ENCODE data around the gene TCTN3. TPM values are rescaled to one million over a fixed set of nuclear protein-coding genes. Genes with fewer than 3 reads are reported as not detected.
"Not testable (repeated sequence)": the region's sequence is repeated elsewhere in the genome, so short reads cannot be mapped to it uniquely, and the experiment has no call there.

TCTN3 gene
- polyA plus RNA-seq, 2 donors, result 6.4 to 10.5 TPM

DNA sequence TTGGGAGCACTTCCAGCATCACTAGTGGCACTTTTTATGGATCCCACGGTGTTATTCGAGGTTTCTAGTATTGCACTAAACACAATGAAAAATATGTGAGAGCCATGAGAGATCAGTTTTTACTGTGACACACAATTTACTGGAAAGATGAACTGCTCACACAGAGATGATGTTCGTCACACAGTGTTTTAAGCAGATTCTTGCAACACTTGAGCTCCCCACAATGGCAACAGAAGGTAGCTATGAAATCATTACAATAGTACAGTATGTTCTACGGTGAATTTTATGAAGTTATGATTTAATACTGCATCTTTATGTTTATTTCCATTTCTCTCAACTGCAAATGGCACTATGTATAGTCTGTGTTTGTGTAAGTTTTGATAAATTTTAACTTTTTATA, 34.8 kb upstream of the TCTN3 start:
- no peaks in the 10 kb centered on the region for H3K9me3 ChIP-seq (ENCODE audit: control insufficient read depth in 2 of 2, insufficient read depth in 1 of 2, low read depth in 1 of 2, low read length in 1 of 2)
- no peak overlapping the region for H3K4me3 ChIP-seq (ENCODE audit: low read depth in 1 of 2, low read length in 2 of 2)
- WGBS, 2 donors, result 59 to 60% methylated on average over 4 of the region's 4 CpGs
- H3K4me1 ChIP-seq (ENCODE audit: control insufficient read depth in 2 of 2, insufficient read depth in 2 of 2, low read length in 1 of 2), result no peaks in the 10 kb centered on the region
- no peak overlapping the region for H3K27ac ChIP-seq (ENCODE audit: low read depth in 2 of 2, low read length in 1 of 2)
- H3K36me3 ChIP-seq (ENCODE audit: control insufficient read depth in 2 of 2, insufficient read depth in 2 of 2, low read length in 1 of 2), result no peaks in the 10 kb centered on the region
- H3K27me3 ChIP-seq (ENCODE audit: control insufficient read depth in 1 of 2, insufficient read depth in 2 of 2, low read length in 2 of 2), result no peaks in the 10 kb centered on the region

- not testable (repeated sequence) for H3K36me3 ChIP-seq (ENCODE audit: control insufficient read depth in 2 of 2, insufficient read depth in 2 of 2, low read length in 1 of 2); H3K27me3 ChIP-seq (ENCODE audit: control insufficient read depth in 1 of 2, insufficient read depth in 2 of 2, low read length in 2 of 2); H3K4me3 ChIP-seq (ENCODE audit: low read depth in 1 of 2, low read length in 2 of 2); H3K9me3 ChIP-seq (ENCODE audit: control insufficient read depth in 2 of 2, insufficient read depth in 1 of 2, low read depth in 1 of 2, low read length in 1 of 2); H3K4me1 ChIP-seq (ENCODE audit: control insufficient read depth in 2 of 2, insufficient read depth in 2 of 2, low read length in 1 of 2); H3K27ac ChIP-seq (ENCODE audit: low read depth in 2 of 2, low read length in 1 of 2)
- 85 to 87% methylated on average over 4 of the region's 4 CpGs for WGBS, 2 donors
These were observed 28.8 kb upstream of the TCTN3 start for GRCh38 chr10:95722496-95722895.

DNA sequence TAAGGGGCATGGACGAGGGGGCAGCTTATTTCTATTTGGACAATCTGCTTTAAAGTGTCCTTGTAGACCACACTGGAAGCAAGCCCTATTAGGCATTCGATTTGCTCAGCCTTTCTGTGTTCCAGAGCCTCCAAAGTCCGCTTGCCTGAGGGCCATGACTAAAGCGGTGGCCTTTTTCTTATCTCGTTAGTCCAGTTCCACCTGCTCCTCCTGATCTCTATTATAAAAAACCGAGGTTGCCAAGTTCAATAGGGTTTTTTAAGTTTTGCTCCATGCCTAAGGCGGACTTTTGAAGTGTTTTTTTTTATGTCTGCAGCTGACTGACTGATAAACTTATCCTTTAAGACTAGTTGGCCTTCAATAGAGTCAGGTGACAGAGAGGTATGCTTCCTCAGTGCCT, 27.0 kb upstream of the TCTN3 start:
- not testable (repeated sequence) for H3K4me3 ChIP-seq (ENCODE audit: low read depth in 1 of 2, low read length in 2 of 2); H3K36me3 ChIP-seq (ENCODE audit: control insufficient read depth in 2 of 2, insufficient read depth in 2 of 2, low read length in 1 of 2); H3K4me1 ChIP-seq (ENCODE audit: control insufficient read depth in 2 of 2, insufficient read depth in 2 of 2, low read length in 1 of 2); H3K9me3 ChIP-seq (ENCODE audit: control insufficient read depth in 2 of 2, insufficient read depth in 1 of 2, low read depth in 1 of 2, low read length in 1 of 2); H3K27ac ChIP-seq (ENCODE audit: low read depth in 2 of 2, low read length in 1 of 2); H3K27me3 ChIP-seq (ENCODE audit: control insufficient read depth in 1 of 2, insufficient read depth in 2 of 2, low read length in 2 of 2)
- 55 to 60% methylated on average over 7 of the region's 7 CpGs for WGBS, 2 donors

- Histone ChIP-seq H3K9me3 (ENCODE audit: control insufficient read depth in 2 of 2, insufficient read depth in 1 of 2, low read depth in 1 of 2, low read length in 1 of 2) (no peaks in the 10 kb centered on the region), H3K27me3 (ENCODE audit: control insufficient read depth in 1 of 2, insufficient read depth in 2 of 2, low read length in 2 of 2) (no peaks in the 10 kb centered on the region), H3K27ac (ENCODE audit: low read depth in 2 of 2, low read length in 1 of 2) (no peak overlapping the region), H3K4me1 (ENCODE audit: control insufficient read depth in 2 of 2, insufficient read depth in 2 of 2, low read length in 1 of 2) (peaks cover 0 to 7% of the 10 kb centered on the region in 2 donors), H3K36me3 (ENCODE audit: control insufficient read depth in 2 of 2, insufficient read depth in 2 of 2, low read length in 1 of 2) (no peaks in the 10 kb centered on the region), H3K4me3 (ENCODE audit: low read depth in 1 of 2, low read length in 2 of 2) (no peak overlapping the region)
- 74 to 81% methylated on average over 2 of the region's 2 CpGs for WGBS, 2 donors
These were observed 23.1 kb upstream of the TCTN3 start for GRCh38 chr10:95716866-95717265.

DNA sequence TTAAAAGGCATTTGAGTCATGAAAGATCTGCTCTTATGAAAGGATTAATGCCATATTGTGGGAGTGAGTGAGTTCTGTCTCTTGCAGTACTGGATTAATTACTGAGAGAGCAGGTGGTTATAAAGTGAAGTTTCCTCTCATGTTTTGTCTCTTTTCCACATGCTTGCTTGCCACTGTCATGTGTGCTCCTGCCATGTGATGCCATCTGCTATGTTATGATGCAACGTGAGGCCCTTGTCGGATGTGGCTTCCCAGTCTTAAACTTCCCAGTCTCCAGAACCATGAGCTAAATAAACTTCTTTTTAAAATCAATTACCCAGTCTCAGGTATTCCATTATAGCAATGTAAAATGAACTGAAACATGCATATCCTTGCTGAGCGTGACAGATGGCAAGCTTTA, 22.7 kb upstream of the TCTN3 start:
- no peak overlapping the region for H3K27ac ChIP-seq (ENCODE audit: low read depth in 2 of 2, low read length in 1 of 2)
- 86 to 89% methylated on average over 3 of the region's 3 CpGs for WGBS, 2 donors
- no peaks in the 10 kb centered on the region for H3K27me3 ChIP-seq (ENCODE audit: control insufficient read depth in 1 of 2, insufficient read depth in 2 of 2, low read length in 2 of 2)
- H3K4me1 ChIP-seq (ENCODE audit: control insufficient read depth in 2 of 2, insufficient read depth in 2 of 2, low read length in 1 of 2), result peaks cover 0 to 5% of the 10 kb centered on the region in 2 donors
- H3K9me3 ChIP-seq (ENCODE audit: control insufficient read depth in 2 of 2, insufficient read depth in 1 of 2, low read depth in 1 of 2, low read length in 1 of 2), result no peaks in the 10 kb centered on the region
- no peak overlapping the region for H3K4me3 ChIP-seq (ENCODE audit: low read depth in 1 of 2, low read length in 2 of 2)
- no peaks in the 10 kb centered on the region for H3K36me3 ChIP-seq (ENCODE audit: control insufficient read depth in 2 of 2, insufficient read depth in 2 of 2, low read length in 1 of 2)

GRCh38 chr10:95711492-95711891, 17.8 kb upstream of the TCTN3 start:
- no peaks in the 10 kb centered on the region for H3K4me1 ChIP-seq (ENCODE audit: control insufficient read depth in 2 of 2, insufficient read depth in 2 of 2, low read length in 1 of 2)
- no peaks in the 10 kb centered on the region for H3K27me3 ChIP-seq (ENCODE audit: control insufficient read depth in 1 of 2, insufficient read depth in 2 of 2, low read length in 2 of 2)
- 92 to 93% methylated on average over 4 of the region's 4 CpGs for WGBS, 2 donors
- H3K36me3 ChIP-seq (ENCODE audit: control insufficient read depth in 2 of 2, insufficient read depth in 2 of 2, low read length in 1 of 2), result no peaks in the 10 kb centered on the region
- H3K9me3 ChIP-seq (ENCODE audit: control insufficient read depth in 2 of 2, insufficient read depth in 1 of 2, low read depth in 1 of 2, low read length in 1 of 2), result peaks cover 0 to 2% of the 10 kb centered on the region in 2 donors
- no peak overlapping the region for H3K27ac ChIP-seq (ENCODE audit: low read depth in 2 of 2, low read length in 1 of 2)
- H3K4me3 ChIP-seq (ENCODE audit: low read depth in 1 of 2, low read length in 2 of 2), result no peak overlapping the region

DNA sequence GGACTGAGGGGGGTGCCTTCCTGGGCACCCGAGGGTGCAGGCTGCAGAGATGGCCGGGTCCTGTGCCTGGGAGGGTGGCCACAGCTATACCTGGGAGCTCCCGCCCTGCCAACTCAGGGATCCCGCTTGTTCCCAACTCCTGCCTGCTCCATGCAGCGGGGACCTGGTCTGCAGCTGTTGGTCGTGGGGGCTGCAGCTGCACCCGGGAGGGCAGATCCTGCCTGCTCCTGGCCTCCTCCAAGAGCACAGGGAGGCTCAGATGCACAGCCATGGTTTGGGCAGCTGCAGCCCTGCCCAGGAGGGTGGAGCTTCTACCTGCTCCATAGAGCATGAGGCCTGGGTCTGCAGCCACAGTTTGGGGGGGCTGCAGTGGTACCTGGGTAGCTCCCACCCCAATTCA, 13.3 kb upstream of the TCTN3 start:
- no peak overlapping the region for H3K27ac ChIP-seq (ENCODE audit: low read depth in 2 of 2, low read length in 1 of 2)
- H3K27me3 ChIP-seq (ENCODE audit: control insufficient read depth in 1 of 2, insufficient read depth in 2 of 2, low read length in 2 of 2), result no peaks in the 10 kb centered on the region
- H3K9me3 ChIP-seq (ENCODE audit: control insufficient read depth in 2 of 2, insufficient read depth in 1 of 2, low read depth in 1 of 2, low read length in 1 of 2), result peaks cover 0 to 2% of the 10 kb centered on the region in 2 donors
- 86 to 88% methylated on average over 7 of the region's 7 CpGs for WGBS, 2 donors
- no peaks in the 10 kb centered on the region for H3K36me3 ChIP-seq (ENCODE audit: control insufficient read depth in 2 of 2, insufficient read depth in 2 of 2, low read length in 1 of 2)
- H3K4me3 ChIP-seq (ENCODE audit: low read depth in 1 of 2, low read length in 2 of 2), result no peak overlapping the region
- H3K4me1 ChIP-seq (ENCODE audit: control insufficient read depth in 2 of 2, insufficient read depth in 2 of 2, low read length in 1 of 2), result no peaks in the 10 kb centered on the region

DNA sequence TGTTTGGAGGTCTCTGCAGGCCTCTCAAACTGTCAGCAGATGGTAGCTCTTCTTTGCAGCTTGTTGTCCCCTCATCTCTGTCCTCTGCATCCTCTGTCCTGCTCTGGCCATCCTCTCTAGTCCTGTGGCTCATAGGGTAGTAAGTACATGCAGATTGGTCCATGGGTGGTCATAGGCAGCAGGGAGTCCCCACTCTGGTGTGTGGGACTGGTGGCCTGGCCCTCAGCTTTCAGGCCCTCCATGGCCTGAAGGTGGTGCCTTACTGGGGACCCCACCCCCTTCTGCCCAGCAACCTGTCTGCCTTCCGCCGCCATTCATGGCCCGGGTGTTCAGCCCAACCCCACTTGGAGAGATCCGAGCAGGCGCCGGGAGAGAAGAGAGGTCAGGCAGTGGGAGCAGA, 12.8 kb upstream of the TCTN3 start:
- Histone ChIP-seq H3K27me3 (ENCODE audit: control insufficient read depth in 1 of 2, insufficient read depth in 2 of 2, low read length in 2 of 2) (no peaks in the 10 kb centered on the region), H3K4me3 (ENCODE audit: low read depth in 1 of 2, low read length in 2 of 2) (no peak overlapping the region), H3K27ac (ENCODE audit: low read depth in 2 of 2, low read length in 1 of 2) (no peak overlapping the region), H3K4me1 (ENCODE audit: control insufficient read depth in 2 of 2, insufficient read depth in 2 of 2, low read length in 1 of 2) (no peaks in the 10 kb centered on the region), H3K9me3 (ENCODE audit: control insufficient read depth in 2 of 2, insufficient read depth in 1 of 2, low read depth in 1 of 2, low read length in 1 of 2) (peaks cover 0 to 2% of the 10 kb centered on the region in 2 donors), H3K36me3 (ENCODE audit: control insufficient read depth in 2 of 2, insufficient read depth in 2 of 2, low read length in 1 of 2) (no peaks in the 10 kb centered on the region)
- WGBS, 2 donors, result 46 to 47% methylated on average over 6 of the region's 6 CpGs

DNA sequence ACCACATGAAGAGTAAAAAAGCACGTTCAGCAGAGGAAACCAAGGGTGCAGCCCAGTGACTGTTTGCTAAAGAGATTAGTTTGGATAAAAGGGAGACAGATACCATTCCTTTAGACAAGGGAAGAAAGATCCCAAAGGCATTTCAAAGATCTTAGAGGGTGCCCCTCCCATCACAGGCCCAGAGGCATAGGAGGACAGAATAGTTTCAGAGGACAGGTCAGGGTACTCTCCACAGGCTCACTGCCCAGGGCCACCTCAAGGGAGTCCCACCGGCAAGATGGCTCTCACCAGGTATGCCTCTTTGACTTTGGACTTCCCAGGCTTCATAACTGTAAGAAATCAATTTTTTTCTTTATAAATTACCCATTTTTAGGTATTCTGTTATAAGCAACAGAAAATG, 4.7 kb upstream of the TCTN3 start:
- Histone ChIP-seq H3K27me3 (ENCODE audit: control insufficient read depth in 1 of 2, insufficient read depth in 2 of 2, low read length in 2 of 2) (no peaks in the 10 kb centered on the region), H3K36me3 (ENCODE audit: control insufficient read depth in 2 of 2, insufficient read depth in 2 of 2, low read length in 1 of 2) (no peaks in the 10 kb centered on the region), H3K27ac (ENCODE audit: low read depth in 2 of 2, low read length in 1 of 2) (no peak overlapping the region), H3K4me3 (ENCODE audit: low read depth in 1 of 2, low read length in 2 of 2) (no peak overlapping the region), H3K4me1 (ENCODE audit: control insufficient read depth in 2 of 2, insufficient read depth in 2 of 2, low read length in 1 of 2) (no peaks in the 10 kb centered on the region), H3K9me3 (ENCODE audit: control insufficient read depth in 2 of 2, insufficient read depth in 1 of 2, low read depth in 1 of 2, low read length in 1 of 2) (no peaks in the 10 kb centered on the region)
- 47 to 50% methylated on average over 2 of the region's 2 CpGs for WGBS, 2 donors

DNA sequence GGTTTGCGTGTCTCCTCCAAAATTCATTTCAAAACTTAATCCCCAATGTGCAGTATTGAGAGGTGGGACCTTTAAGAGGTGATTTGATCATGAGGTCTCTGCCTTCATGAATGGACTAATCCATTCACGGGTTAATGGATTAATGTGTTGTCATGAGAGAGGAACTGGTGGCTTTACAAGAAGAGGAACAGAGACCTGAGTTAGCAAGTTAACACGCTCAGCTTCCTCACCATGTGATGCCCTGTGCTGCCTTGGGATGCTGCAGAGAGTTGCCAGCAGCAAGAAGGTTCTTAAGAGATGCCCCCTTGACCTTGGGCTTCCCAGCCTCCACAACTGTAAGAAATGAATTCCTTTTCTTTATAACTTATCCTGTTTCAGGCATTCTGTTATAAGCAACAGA, 3.7 kb upstream of the TCTN3 start:
- Histone ChIP-seq H3K27ac (ENCODE audit: low read depth in 2 of 2, low read length in 1 of 2) (no peak overlapping the region), H3K4me1 (ENCODE audit: control insufficient read depth in 2 of 2, insufficient read depth in 2 of 2, low read length in 1 of 2) (no peaks in the 10 kb centered on the region), H3K36me3 (ENCODE audit: control insufficient read depth in 2 of 2, insufficient read depth in 2 of 2, low read length in 1 of 2) (no peaks in the 10 kb centered on the region), H3K27me3 (ENCODE audit: control insufficient read depth in 1 of 2, insufficient read depth in 2 of 2, low read length in 2 of 2) (no peaks in the 10 kb centered on the region), H3K9me3 (ENCODE audit: control insufficient read depth in 2 of 2, insufficient read depth in 1 of 2, low read depth in 1 of 2, low read length in 1 of 2) (no peaks in the 10 kb centered on the region), H3K4me3 (ENCODE audit: low read depth in 1 of 2, low read length in 2 of 2) (no peak overlapping the region)
- WGBS, 2 donors, result 66 to 75% methylated on average over 3 of the region's 3 CpGs
